Activated CD4-positive, alpha-beta T cell treated with anti-CD3 and anti-CD28 coated beads, Interleukin-10, Interleukin-2, amounts not matched to agents 100 ng/mL and 50 ng/mL, durations not matched to agents 16 hours and 8 hours (primary cell): Measurements from ENCODE around the gene EIPR1.
"Not testable (repeated sequence)": the region's sequence is repeated elsewhere in the genome, so short reads cannot be mapped to it uniquely, and the experiment has no call there.

Source experiments
- DNase-seq: peaks from one replicate; pipeline ENCODE4 v3.0.0-alpha.2; 2020

EIPR1 gene

GRCh38 chr2:3209258-3209657, 168.4 kb downstream of the EIPR1 start:
- no peak for DNase-seq

- no peak for DNase-seq
These were observed 169.0 kb downstream of the EIPR1 start for GRCh38 chr2:3208591-3208990.

GRCh38 chr2:3208179-3208578, 169.4 kb downstream of the EIPR1 start:
- no peak for DNase-seq

- DNase-seq, result no peak
These were observed 170.5 kb downstream of the EIPR1 start for GRCh38 chr2:3207091-3207491.

- DNase-seq, result no peak
These were observed 171.8 kb downstream of the EIPR1 start for GRCh38 chr2:3205845-3206244.

- DNase-seq, result no peak
These were observed 173.4 kb downstream of the EIPR1 start for GRCh38 chr2:3204031-3204821.

- no peak for DNase-seq
These were observed 174.1 kb downstream of the EIPR1 start for GRCh38 chr2:3203497-3204019.

- no peak for DNase-seq
These were observed 174.7 kb downstream of the EIPR1 start for GRCh38 chr2:3202926-3203325.

GRCh38 chr2:3201281-3201680, 176.3 kb downstream of the EIPR1 start:
- DNase-seq, result no peak

- no peak for DNase-seq
These were observed 177.1 kb downstream of the EIPR1 start for GRCh38 chr2:3200420-3200939.

GRCh38 chr2:3199627-3200345, 177.8 kb downstream of the EIPR1 start:
- DNase-seq, result no peak

GRCh38 chr2:3198671-3199192, 178.9 kb downstream of the EIPR1 start:
- not testable (repeated sequence) for DNase-seq

GRCh38 chr2:3198119-3198518, 179.5 kb downstream of the EIPR1 start:
- DNase-seq, result peak; percentile 20

- DNase-seq, result no peak
These were observed 180.3 kb downstream of the EIPR1 start for GRCh38 chr2:3197308-3197707.

- no peak for DNase-seq
These were observed 180.9 kb downstream of the EIPR1 start for GRCh38 chr2:3196716-3197115.

GRCh38 chr2:3195641-3196476, 181.8 kb downstream of the EIPR1 start:
- no peak for DNase-seq

- DNase-seq, result no peak
These were observed 182.8 kb downstream of the EIPR1 start for GRCh38 chr2:3194828-3195227.

GRCh38 chr2:3193443-3194330, 183.9 kb downstream of the EIPR1 start:
- DNase-seq, result no peak

- DNase-seq, result no peak
These were observed 184.7 kb downstream of the EIPR1 start for GRCh38 chr2:3192920-3193319.

GRCh38 chr2:3192281-3192818, 185.3 kb downstream of the EIPR1 start:
- DNase-seq, result no peak

- DNase-seq, result no peak
These were observed 187.7 kb downstream of the EIPR1 start for GRCh38 chr2:3189961-3190360.
